ENCODE results near the gene LTK. TPM values are rescaled to one million over a fixed set of nuclear protein-coding genes. Genes with fewer than 3 reads are reported as not detected.

Gene LTK
- total and polyA plus RNA-seq, 2 experiments from 2014 or later: 0.14 TPM; not detected in 1

- peak overlapping the region; percentile 100 for H3K4me2 ChIP-seq
- no peak overlapping the region for H3K4me3 ChIP-seq
- no peaks in the 10 kb centered on the region; the same call in 2 of the 3 replicates for H3K9me3 Mint-ChIP-seq
- peak overlapping the region; percentile 90; the same call in 1 of the 2 replicates for H3K27ac ChIP-seq (ENCODE audit: low read depth)
- ATAC-seq (no peak), DNase-seq (ENCODE audit: low spot score) (no peak)
- no peak for TF ChIP-seq ZNF114 (CRISPR knock-in tag; IDR thresholded peaks at IDR 0.05)
- TF ChIP-seq, protein P1, sequence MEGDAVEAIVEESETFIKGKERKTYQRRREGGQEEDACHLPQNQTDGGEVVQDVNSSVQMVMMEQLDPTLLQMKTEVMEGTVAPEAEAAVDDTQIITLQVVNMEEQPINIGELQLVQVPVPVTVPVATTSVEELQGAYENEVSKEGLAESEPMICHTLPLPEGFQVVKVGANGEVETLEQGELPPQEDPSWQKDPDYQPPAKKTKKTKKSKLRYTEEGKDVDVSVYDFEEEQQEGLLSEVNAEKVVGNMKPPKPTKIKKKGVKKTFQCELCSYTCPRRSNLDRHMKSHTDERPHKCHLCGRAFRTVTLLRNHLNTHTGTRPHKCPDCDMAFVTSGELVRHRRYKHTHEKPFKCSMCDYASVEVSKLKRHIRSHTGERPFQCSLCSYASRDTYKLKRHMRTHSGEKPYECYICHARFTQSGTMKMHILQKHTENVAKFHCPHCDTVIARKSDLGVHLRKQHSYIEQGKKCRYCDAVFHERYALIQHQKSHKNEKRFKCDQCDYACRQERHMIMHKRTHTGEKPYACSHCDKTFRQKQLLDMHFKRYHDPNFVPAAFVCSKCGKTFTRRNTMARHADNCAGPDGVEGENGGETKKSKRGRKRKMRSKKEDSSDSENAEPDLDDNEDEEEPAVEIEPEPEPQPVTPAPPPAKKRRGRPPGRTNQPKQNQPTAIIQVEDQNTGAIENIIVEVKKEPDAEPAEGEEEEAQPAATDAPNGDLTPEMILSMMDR (conservative IDR thresholded peaks at IDR 0.05; ENCODE audit: low read depth in 2 of 2): peak in 1 of 2 experiments; percentile 50; a peak in 2 of 4 replicates
- peaks cover 4% of the 10 kb centered on the region; the same call in 1 of the 2 replicates for H3K27me3 ChIP-seq (ENCODE audit: insufficient read depth)
- peaks cover 2% of the 10 kb centered on the region; the same call in 1 of the 2 replicates for H3K36me3 ChIP-seq (ENCODE audit: insufficient read depth)
- peaks cover 75% of the 10 kb centered on the region for H3K4me1 Mint-ChIP-seq
- H4K20me1 ChIP-seq (replicated peaks; ENCODE audit: insufficient read depth): no peaks in the 10 kb centered on the region; the same call in 1 of the 2 replicates
- peak overlapping the region; percentile 89; the same call in 2 of the 3 replicates for H3K4me3 Mint-ChIP-seq
- H2AFZ ChIP-seq: no peak overlapping the region
- H3K27ac Mint-ChIP-seq: peak overlapping the region; percentile 88; the same call in 1 of the 2 replicates
- peaks cover 72% of the 10 kb centered on the region for H3K4me1 ChIP-seq (ENCODE audit: insufficient read depth)
- peaks cover 12% of the 10 kb centered on the region for H3F3A ChIP-seq (replicated peaks; ENCODE audit: low read depth)
- peaks cover 25% of the 10 kb centered on the region for H3K27me3 Mint-ChIP-seq (ENCODE audit: insufficient read depth, low read depth, poor library complexity)
- no peaks in the 10 kb centered on the region for H3K9me2 ChIP-seq (ENCODE audit: insufficient read depth)
- peaks cover 17% of the 10 kb centered on the region for H3K79me2 ChIP-seq (replicated peaks; ENCODE audit: insufficient read depth)
- H3K36me3 Mint-ChIP-seq (ENCODE audit: low read depth): peaks cover 41% of the 10 kb centered on the region
Measured at GRCh38 chr15:41561104-41561776, 47.6 kb upstream of the LTK start.

GRCh38 chr15:41560572-41560874 is 46.9 kb upstream of the LTK start:
- Histone ChIP-seq H3F3A (replicated peaks; ENCODE audit: low read depth) (peaks cover 12% of the 10 kb centered on the region), H3K79me2 (replicated peaks; ENCODE audit: insufficient read depth) (peaks cover 17% of the 10 kb centered on the region), H3K4me1 (ENCODE audit: insufficient read depth) (peaks cover 67% of the 10 kb centered on the region), H4K20me1 (replicated peaks; ENCODE audit: insufficient read depth) (no peaks in the 10 kb centered on the region; the same call in 1 of the 2 replicates), H3K4me2 (peak overlapping the region; percentile 100), H3K4me3 (peak overlapping the region; percentile 94), H3K36me3 (ENCODE audit: insufficient read depth) (peaks cover 2% of the 10 kb centered on the region; the same call in 1 of the 2 replicates), H2AFZ (no peak overlapping the region), H3K27ac (ENCODE audit: low read depth) (no peak overlapping the region), H3K27me3 (ENCODE audit: insufficient read depth) (peaks cover 4% of the 10 kb centered on the region; the same call in 1 of the 2 replicates), H3K9me2 (ENCODE audit: insufficient read depth) (no peaks in the 10 kb centered on the region)
- Mint-ChIP-seq H3K36me3 (ENCODE audit: low read depth) (peaks cover 36% of the 10 kb centered on the region), H3K4me1 (peaks cover 71% of the 10 kb centered on the region), H3K4me3 (peak overlapping the region; percentile 89), H3K27ac (no peak overlapping the region), H3K27me3 (ENCODE audit: insufficient read depth, low read depth, poor library complexity) (peaks cover 22% of the 10 kb centered on the region), H3K9me3 (no peaks in the 10 kb centered on the region; the same call in 2 of the 3 replicates)
- DNase-seq (ENCODE audit: low spot score): no peak
- no peak for ATAC-seq
- no peak for TF ChIP-seq JUNB (IDR thresholded peaks at IDR 0.05; ENCODE audit: unreplicated experiment)
- no peak for TF ChIP-seq POLR2AphosphoS5 (IDR thresholded peaks at IDR 0.05; ENCODE audit: low read depth)
- TF ChIP-seq CREB1 (CRISPR knock-in tag; IDR thresholded peaks at IDR 0.05; ENCODE audit: low read depth): no peak
- TF ChIP-seq STAT1 (IDR thresholded peaks at IDR 0.05; ENCODE audit: unreplicated experiment): no peak
- TF ChIP-seq EZH2 (IDR thresholded peaks at IDR 0.05; ENCODE audit: low read depth, unreplicated experiment): no peak
- no peak for TF ChIP-seq EZH2phosphoT487 (IDR thresholded peaks at IDR 0.05; ENCODE audit: unreplicated experiment)
- no peak for TF ChIP-seq ZNF331 (CRISPR knock-in tag; IDR thresholded peaks at IDR 0.05; ENCODE audit: low read depth)
- TF ChIP-seq REST (IDR thresholded peaks at IDR 0.05; ENCODE audit: unreplicated experiment): no peak
- TF ChIP-seq, protein P2, sequence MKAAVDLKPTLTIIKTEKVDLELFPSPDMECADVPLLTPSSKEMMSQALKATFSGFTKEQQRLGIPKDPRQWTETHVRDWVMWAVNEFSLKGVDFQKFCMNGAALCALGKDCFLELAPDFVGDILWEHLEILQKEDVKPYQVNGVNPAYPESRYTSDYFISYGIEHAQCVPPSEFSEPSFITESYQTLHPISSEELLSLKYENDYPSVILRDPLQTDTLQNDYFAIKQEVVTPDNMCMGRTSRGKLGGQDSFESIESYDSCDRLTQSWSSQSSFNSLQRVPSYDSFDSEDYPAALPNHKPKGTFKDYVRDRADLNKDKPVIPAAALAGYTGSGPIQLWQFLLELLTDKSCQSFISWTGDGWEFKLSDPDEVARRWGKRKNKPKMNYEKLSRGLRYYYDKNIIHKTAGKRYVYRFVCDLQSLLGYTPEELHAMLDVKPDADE (IDR thresholded peaks at IDR 0.05): no peak
